A673 (cell line): ENCODE data around the gene SMIM41. TPM values are rescaled to one million over a fixed set of nuclear protein-coding genes. Genes with fewer than 3 reads are reported as not detected.

Experiments used
- BruUV-seq: library from RNA; stranded (reverse); fragments of 400-500 nt; replicated peaks from 2 replicates; lab custom pipeline; 2021; lab: Mats Ljungman, UMichigan
- CTCF ChIA-PET: fragments of 300-600 bp; sonication (Branson Sonifier 250); formaldehyde crosslinking; loops from one replicate; lab custom pipeline; 2022; ENCODE audit warnings: antibody characterized with exemption; lab: Charles Lee
- POLR2A ChIA-PET: fragments of 300-600 bp; sonication (Branson Sonifier 250); formaldehyde crosslinking; loops from one replicate; lab custom pipeline; 2022; ENCODE audit warnings: antibody characterized with exemption; ENCODE audit not compliant: low non-redundant PET; lab: Charles Lee
- DNase-seq: peaks from one replicate; pipeline ENCODE4 v3.0.0-alpha.2; 2015; ENCODE audit warnings: low spot score
- H3K27ac ChIP-seq: fragments of 200-600 bp; sonication (generic); 2 replicates; pipeline ENCODE4 v1.5.1; 2016; ENCODE audit warnings: mixed run types, low read depth, mild to moderate bottlenecking, mixed read lengths, antibody characterized with exemption, low read length; ENCODE audit not compliant: poor library complexity, severe bottlenecking
- H3K27me3 ChIP-seq: fragments of 200-600 bp; sonication (generic); replicated peaks from 2 replicates; pipeline ENCODE4 v1.6.1; 2017; ENCODE audit warnings: mixed run types, low read depth, mild to moderate bottlenecking, mixed read lengths, antibody characterized with exemption, low read length; ENCODE audit not compliant: insufficient read depth, poor library complexity
- H3K36me3 ChIP-seq: fragments of 200-600 bp; sonication (generic); 2 replicates; pipeline ENCODE4 v1.6.1; 2016; ENCODE audit warnings: mixed run types, mild to moderate bottlenecking, mixed read lengths, antibody characterized with exemption, low read length; ENCODE audit not compliant: insufficient read depth, poor library complexity, severe bottlenecking
- H3K4me1 ChIP-seq: fragments of 200-600 bp; sonication (generic); 2 replicates; pipeline ENCODE4 v1.6.1; 2017; ENCODE audit warnings: mixed run types, mild to moderate bottlenecking, mixed read lengths, antibody characterized with exemption, low read length; ENCODE audit not compliant: insufficient read depth, poor library complexity, severe bottlenecking
- H3K4me3 ChIP-seq: fragments of 200-600 bp; sonication (generic); 2 replicates; pipeline ENCODE4 v1.5.1; 2016; ENCODE audit warnings: low read depth, mixed run types, mild to moderate bottlenecking, mixed read lengths, low read length; ENCODE audit not compliant: poor library complexity, severe bottlenecking
- H3K9me3 ChIP-seq: fragments of 200-600 bp; sonication (generic); 2 replicates; pipeline ENCODE4 v1.6.1; 2016; ENCODE audit warnings: mixed run types, low read depth, mild to moderate bottlenecking, mixed read lengths, antibody characterized with exemption, low read length; ENCODE audit not compliant: poor library complexity, severe bottlenecking
- CTCF ChIP-seq: fragments of 300-800, 200-600 bp; sonication (generic); conservative IDR thresholded peaks from 2 replicates; pipeline ENCODE4 v1.5.1; 2017; ENCODE audit warnings: low read depth, mild to moderate bottlenecking, antibody characterized with exemption, low read length, moderate library complexity, mixed read lengths
- EZH2 ChIP-seq: fragments of 200-600 bp; sonication (generic); IDR thresholded peaks from 2 replicates; pipeline ENCODE4 v1.6.1; 2017; ENCODE audit warnings: borderline replicate concordance, low read depth, mild to moderate bottlenecking, mixed read lengths, antibody characterized with exemption, low read length; ENCODE audit not compliant: poor library complexity, severe bottlenecking
- intact Hi-C: fragments of 100-400 bp; cut with micrococcal nuclease; formaldehyde crosslinking; loops from one replicate; pipeline ENCODE4 v1.10.0; 2022; ENCODE audit not compliant: unreplicated experiment
- total RNA-seq: library from RNA; stranded (reverse); gene quantifications from 2 replicates; pipeline ENCODE4 v1.2.3, GENCODE V29; 2021

The SMIM41 gene
- total RNA-seq, 1 experiment from 2014 or later, result 0.24 TPM

GRCh38 chr12:52033446-52034140 is 45.9 kb upstream of the SMIM41 start:
- TF ChIP-seq EZH2, result no peak
- TF ChIP-seq CTCF, result no peak
- intact Hi-C loops, result no loop called here
- Histone ChIP-seq H3K27ac (peak overlapping the region; percentile 84), H3K9me3 (no peaks in the 10 kb centered on the region), H3K36me3 (no peaks in the 10 kb centered on the region), H3K4me3 (peak overlapping the region; percentile 34), H3K4me1 (peaks cover 38% of the 10 kb centered on the region), H3K27me3 (no peaks in the 10 kb centered on the region)
- DNase-seq, result no peak
- POLR2A ChIA-PET, result interaction anchor here (0.6 to 1.3 kb wide), 2 partner anchors 18 to 27 kb away, joined by 4 to 19 read pairs; partner anchors contain the start of genes NR4A1 and TAMALIN
- TSS peak; percentile 91 for BruUV-seq
- CTCF ChIA-PET, result interaction anchor here (0.6 to 1.6 kb wide), 5 partner anchors 8 to 86 kb away, joined by 3 to 8 read pairs (median 4); no protein-coding TSS in a partner anchor

- no TSS peak for BruUV-seq
- POLR2A ChIA-PET, result no interaction called here
Measured at GRCh38 chr12:52035190-52035589, 44.3 kb upstream of the SMIM41 start.

GRCh38 chr12:52035926-52036325 is 43.6 kb upstream of the SMIM41 start:
- Histone ChIP-seq H3K4me1 (peaks cover 26% of the 10 kb centered on the region), H3K4me3 (no peak overlapping the region), H3K27ac (peak overlapping the region; percentile 71), H3K27me3 (no peaks in the 10 kb centered on the region), H3K9me3 (no peaks in the 10 kb centered on the region), H3K36me3 (no peaks in the 10 kb centered on the region)
- DNase-seq, result no peak
- ChIA-PET POLR2A (no interaction called here), CTCF (no interaction called here)
- TF ChIP-seq EZH2, result no peak
- no peak for TF ChIP-seq CTCF
- BruUV-seq, result no TSS peak
- intact Hi-C loops, result no loop called here

More at GRCh38 chr12:52035190-52035589, 44.3 kb upstream of the SMIM41 start:
- no peak for DNase-seq
- TF ChIP-seq EZH2, result no peak
- H3K4me3 ChIP-seq, result no peak overlapping the region
- CTCF ChIA-PET, result interaction anchor here (1.6 kb wide), 1 partner anchor 10 kb away, joined by 8 read pairs; no protein-coding TSS in a partner anchor
- intact Hi-C loops, result no loop called here
- no peak overlapping the region for H3K27ac ChIP-seq
- peaks cover 27% of the 10 kb centered on the region for H3K4me1 ChIP-seq
- no peaks in the 10 kb centered on the region for H3K27me3 ChIP-seq
- no peaks in the 10 kb centered on the region for H3K36me3 ChIP-seq
- no peaks in the 10 kb centered on the region for H3K9me3 ChIP-seq
